GM12801 (cell line): Measurements from ENCODE around the gene S100A10.

Experiments used
- TF ChIP-seq, protein P1 (sequence below): IDR thresholded peaks from one replicate; pipeline ENCODE4 v1.5.1; 2011; ENCODE audit warnings: control low read depth; ENCODE audit not compliant: insufficient read length; ENCODE audit errors: extremely low read depth

The S100A10 gene

DNA sequence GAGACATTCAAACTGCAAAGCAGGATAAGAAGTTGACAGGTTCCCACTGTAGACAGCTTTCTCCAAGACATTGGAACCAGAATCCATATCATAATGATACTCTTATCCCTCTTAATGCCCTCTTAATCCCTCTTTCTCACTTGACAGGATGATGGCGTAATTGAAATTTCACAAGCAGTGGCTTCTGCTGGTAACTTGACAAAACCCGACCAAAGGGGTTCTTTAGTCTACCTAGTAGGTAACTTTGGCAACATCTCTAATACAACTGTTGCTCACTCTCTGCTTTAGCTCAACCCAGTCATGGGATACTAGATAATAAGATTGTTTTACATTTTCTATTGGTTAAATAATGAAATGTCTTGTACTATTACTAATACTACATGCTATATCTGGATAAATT, 34.7 kb downstream of the S100A10 start:
- TF ChIP-seq, protein P1, sequence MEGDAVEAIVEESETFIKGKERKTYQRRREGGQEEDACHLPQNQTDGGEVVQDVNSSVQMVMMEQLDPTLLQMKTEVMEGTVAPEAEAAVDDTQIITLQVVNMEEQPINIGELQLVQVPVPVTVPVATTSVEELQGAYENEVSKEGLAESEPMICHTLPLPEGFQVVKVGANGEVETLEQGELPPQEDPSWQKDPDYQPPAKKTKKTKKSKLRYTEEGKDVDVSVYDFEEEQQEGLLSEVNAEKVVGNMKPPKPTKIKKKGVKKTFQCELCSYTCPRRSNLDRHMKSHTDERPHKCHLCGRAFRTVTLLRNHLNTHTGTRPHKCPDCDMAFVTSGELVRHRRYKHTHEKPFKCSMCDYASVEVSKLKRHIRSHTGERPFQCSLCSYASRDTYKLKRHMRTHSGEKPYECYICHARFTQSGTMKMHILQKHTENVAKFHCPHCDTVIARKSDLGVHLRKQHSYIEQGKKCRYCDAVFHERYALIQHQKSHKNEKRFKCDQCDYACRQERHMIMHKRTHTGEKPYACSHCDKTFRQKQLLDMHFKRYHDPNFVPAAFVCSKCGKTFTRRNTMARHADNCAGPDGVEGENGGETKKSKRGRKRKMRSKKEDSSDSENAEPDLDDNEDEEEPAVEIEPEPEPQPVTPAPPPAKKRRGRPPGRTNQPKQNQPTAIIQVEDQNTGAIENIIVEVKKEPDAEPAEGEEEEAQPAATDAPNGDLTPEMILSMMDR = no peak

DNA sequence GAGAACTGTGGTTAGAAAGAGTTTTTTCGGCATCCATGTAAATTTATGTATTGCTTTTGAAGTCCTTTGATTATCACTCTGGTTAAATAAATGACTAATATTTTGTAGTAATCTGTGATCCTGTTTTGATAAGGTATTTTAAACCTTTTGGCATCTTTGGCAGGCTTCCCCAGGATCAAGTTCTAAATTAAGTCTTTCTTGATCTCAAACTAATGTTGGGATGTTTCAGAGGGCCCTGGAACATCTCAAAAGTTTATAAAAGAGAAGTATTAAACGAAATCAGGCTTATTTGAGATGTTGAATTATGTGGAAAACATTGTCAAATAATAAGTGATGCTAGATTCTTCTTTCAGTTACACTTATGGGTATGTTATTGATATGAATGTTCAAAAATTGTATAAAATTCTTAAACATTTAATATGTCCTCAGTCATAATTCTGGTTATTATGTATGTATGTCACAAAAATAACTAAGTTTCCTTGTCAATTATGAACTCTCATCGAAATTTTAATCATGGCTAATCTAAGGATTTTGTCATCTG, 36.6 kb downstream of the S100A10 start:
- TF ChIP-seq, protein P1 = no peak

DNA sequence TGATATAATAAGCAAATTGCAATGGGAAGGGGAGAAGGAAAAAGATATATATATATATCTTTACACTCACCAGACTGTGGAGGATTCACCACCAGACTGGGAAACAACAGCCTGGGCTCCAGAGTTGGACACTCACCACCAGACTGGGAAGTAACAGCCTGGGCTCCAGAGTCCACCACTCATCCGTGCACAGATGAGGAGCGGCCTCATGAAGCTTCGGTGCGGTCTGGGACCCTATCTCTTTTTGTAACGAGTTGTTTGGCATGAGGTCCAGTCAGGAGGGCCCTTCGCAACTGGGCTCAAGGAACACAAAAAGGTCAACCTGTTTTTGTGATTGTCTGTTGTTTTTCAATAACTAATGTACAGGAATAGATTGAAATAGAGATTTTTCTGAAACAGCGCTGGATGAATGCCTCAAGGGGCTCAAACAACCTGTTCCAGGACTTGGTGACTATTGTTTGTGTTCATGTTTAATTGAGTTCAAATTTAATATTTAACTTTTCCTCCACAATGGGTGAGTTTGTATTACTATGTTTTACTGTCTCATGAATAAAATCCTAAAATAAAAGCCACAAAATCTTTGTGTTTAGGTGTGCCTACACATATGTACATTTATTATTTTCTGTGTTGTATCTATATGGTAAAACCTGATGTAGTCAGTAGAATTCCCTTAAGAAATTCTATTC, 40.1 kb downstream of the S100A10 start:
- TF ChIP-seq, protein P1 = no peak

DNA sequence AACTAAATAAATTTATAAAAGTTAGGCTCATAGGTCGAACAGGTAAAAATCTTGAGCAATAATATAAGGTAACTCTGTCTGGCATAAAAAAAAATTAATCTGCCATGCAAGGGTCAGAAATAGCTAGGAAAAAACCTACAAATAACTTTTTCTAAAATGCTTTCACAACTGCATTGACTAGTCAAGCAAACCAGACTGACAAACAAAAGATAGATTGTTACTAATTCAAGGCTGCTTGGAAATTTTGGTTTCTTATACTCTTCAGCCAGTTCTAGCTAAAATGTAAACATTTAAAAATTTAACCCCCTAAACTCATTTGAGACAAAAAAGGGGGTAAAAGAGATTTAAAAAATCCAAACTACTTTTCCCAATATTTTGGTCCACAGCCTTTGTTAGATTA, 40.8 kb downstream of the S100A10 start:
- TF ChIP-seq, protein P1 = no peak

DNA sequence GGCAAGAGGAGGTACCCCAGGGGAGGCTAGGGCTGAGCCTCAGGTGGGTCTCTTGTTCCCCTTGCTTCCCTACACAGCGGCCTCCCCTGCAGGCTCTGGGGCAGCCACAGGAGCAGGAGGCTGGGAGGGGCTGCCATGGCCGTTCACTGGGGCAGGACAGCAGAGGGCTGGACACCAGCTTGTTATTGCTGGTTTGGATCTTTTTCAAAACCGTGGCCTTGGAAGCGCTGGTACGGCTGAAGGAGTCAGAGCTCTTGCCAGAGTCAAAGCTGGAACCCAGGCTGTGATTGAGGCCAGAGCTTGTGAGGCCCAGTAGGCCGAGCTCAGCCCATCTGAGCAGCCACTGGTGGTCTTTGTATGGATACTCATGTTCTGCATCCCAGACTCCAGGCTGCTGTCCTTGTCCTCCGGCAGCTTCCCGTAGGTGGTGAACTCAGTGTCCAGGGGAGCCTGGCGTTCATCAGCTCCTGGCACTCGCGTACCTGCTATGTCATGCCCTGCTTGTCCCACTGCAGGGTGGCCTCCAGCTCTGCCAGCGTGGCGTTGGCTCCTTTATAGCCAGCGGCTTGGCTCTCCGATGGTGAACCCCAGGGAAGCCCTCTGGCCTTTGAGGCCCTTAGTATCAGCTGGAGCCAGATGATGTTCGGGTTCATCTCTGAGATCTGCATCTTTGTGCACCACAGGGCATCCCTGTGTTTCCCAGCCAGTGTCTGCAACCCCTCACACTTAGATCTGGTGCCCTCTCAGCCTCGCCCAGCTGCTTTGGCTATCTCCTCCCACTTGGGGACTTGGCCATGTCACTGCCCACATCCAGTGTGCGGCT, 44.1 kb downstream of the S100A10 start:
- TF ChIP-seq, protein P1 = no peak

DNA sequence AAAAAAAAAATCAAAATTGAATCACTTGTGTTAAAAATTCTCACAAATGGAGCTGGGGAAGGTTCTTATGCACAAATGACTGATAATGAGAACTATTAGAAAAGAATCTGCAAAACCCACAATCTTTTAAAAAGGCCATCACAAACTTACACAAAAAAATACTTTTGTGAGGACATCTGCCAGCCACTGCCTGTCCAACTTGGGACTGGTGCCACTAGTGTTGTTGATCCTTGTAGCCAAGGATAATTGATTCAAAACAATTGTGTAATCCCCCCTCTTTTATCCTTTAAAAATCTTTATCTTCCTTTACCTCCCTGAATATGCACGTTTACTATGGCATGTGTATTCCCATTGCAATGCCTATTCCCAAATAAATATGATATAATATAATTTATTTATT, 45.2 kb downstream of the S100A10 start:
- TF ChIP-seq, protein P1 = no peak

DNA sequence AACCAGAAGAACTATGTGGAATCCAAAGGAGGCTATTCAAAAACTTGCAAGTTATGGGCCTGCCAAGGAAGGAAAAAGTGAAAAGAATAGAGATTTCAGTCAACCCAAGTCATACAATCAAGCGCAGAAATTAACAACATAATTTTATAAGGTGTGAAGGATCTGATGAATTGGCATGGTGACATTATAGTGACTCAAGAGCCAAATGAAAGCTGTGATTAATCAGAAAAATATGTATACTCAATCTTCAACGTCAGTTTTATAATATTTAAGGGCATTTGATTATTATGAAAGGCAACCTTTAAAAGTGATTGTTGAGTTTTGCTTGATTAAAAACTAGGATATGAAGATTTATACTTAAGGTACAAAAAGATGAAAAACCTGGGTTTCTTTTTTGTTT, 46.5 kb downstream of the S100A10 start:
- TF ChIP-seq, protein P1 = no peak
